Measurements from ENCODE around the gene THSD1.

- no peak for TF ChIP-seq ZNF274 (IDR thresholded peaks at IDR 0.05; ENCODE audit: low read depth, low read length)
- no peak for TF ChIP-seq YY1 (IDR thresholded peaks at IDR 0.05; ENCODE audit: insufficient read depth, insufficient read length)
- TF ChIP-seq SUZ12 (IDR thresholded peaks at IDR 0.05; ENCODE audit: extremely low read depth, insufficient read depth, insufficient read length) = no peak
Observed at GRCh38 chr13:52345048-52345447, 60.9 kb downstream of the THSD1 start.

All from NT2/D1 (cell line).